T47D (cell line): ENCODE measurements around the gene DLK1.

ENCODE experiments used
- DNase-seq, 2 experiments: peaks; one replicate each; pipeline versions ENCODE4 v3.0.0 to v3.0.0-alpha.2; 2011 to 2012; ENCODE audit warnings: low read depth in 1 of 2, low spot score in 1 of 2
- JUND ChIP-seq: IDR thresholded peaks from 2 replicates; pipeline ENCODE4 v1.6.1; 2012; ENCODE audit warnings: low read depth
- in situ Hi-C: cut with HindIII; loops from 2 replicates; pipeline ENCODE4 v1.10.0; 2016; ENCODE audit warnings: low sequenced_read_pairs, low pct_unique_long_range_greater_than_20kb

DLK1 gene

DNA sequence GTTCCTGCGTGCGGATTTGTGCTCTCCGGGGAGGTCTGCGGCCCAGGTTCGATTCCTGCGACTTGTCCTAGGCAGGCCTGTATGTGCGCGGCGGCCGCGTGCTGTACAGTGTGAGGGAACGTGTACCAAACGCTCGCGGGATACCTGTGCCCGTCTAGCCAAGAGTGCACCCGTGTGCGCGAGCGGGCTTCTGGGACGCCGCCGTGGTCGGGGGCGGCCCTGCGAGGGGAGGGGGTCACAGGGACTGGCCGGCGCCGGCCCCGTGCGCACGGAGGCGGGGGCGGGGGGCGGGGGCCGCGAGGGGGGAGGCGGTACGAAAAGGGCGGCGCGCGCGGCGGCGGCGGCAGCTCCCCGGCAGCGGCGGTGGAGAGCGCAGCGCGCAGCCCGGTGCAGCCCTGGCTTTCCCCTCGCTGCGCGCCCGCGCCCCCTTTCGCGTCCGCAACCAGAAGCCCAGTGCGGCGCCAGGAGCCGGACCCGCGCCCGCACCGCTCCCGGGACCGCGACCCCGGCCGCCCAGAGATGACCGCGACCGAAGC, at the start of gene DLK1:
Gene DLK1, plus strand, starts transcription at position 343 of the 536 bp plus-strand sequence. Its CDS starts 177 bp downstream, at position 520.
- in situ Hi-C loops = no loop called here
- no peak for DNase-seq
- TF ChIP-seq JUND = no peak

DNA sequence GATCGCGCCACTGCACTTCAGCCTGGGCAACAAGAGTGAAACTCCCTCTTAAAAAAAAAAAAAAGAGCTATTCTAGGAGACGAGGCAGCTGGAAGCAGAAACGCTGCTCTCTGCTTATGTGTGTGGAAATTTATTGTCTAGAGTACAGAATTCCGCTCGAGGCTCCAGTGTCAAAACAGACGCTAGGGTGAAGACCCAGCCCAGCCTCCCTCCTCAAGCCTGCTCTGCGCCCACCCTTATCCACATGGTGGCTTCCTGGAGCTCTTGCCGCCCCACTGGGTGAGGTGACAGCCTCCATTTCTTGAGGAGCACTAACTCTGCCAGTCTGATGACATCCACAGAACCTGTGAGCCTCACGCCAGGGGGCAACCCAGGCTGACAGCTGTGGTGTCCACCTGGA, 49.5 kb upstream of the DLK1 start:
- in situ Hi-C loops = no loop called here
- TF ChIP-seq JUND = no peak
- no peak for DNase-seq

DNA sequence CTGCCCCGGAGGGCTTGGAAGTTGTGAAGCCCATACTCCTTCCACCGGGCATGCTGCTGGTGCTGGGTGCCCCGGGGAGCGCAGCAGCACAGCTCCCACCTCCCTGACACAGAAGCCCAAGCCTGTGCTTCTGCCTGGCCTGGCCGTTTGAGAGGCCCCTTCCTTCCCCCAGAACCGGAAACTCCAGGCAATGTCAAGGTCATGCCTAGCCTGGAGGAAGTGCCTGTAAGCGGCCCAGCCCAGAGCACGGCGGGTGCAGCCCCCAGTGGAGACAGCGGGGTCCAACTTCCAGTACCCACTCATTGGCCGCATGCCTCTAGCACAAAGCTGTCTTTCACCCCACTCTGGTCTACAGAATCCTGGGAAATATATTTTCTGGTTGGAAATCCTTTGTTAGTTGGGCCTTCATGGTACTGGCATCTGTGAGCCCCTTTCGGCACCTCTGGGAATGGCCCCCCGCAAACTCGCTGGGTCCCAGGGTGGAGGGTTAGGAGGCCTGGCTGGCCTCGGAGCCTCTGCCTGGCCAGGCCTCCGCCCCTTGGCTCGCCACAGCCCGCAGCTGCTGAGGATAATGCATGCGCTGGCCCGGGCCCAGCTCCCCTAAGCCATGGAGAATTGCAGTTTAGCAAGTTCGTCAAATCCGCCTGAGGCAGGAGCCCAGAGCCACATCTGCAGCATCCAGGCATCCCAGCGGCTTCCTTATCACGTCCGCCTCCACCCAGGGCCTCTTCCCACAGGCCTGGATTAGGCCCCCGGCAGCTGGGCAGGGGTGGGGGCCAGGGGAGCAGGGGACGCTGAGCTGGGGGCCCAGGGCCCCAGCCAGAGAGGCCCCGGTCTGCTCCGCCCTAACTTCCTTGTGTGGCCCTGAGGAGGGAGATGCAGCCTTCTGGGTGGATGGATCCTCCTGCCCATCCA, 48.9 kb upstream of the DLK1 start:
- TF ChIP-seq JUND = no peak
- no peak for DNase-seq
- in situ Hi-C loops = no loop called here

DNA sequence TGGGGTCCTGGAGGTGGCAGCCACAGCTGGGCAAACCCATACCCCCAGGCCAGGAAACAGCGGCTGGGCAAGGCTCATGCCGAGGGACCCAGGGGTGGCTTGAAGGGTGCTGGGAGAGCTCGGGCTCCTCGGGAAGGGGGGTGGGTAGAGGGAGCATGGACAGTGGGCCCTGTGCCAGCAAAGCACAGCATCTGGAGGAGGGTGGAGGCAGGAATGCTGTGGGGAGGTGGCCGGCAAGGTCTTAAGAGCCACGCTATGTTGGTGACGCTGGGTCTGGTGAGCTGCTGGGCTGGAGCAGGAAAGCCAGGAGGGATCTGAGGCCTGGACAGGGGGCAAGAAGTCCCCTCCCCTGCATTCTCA, 48.2 kb upstream of the DLK1 start:
- no peak for DNase-seq
- no peak for TF ChIP-seq JUND
- in situ Hi-C loops = no loop called here

DNA sequence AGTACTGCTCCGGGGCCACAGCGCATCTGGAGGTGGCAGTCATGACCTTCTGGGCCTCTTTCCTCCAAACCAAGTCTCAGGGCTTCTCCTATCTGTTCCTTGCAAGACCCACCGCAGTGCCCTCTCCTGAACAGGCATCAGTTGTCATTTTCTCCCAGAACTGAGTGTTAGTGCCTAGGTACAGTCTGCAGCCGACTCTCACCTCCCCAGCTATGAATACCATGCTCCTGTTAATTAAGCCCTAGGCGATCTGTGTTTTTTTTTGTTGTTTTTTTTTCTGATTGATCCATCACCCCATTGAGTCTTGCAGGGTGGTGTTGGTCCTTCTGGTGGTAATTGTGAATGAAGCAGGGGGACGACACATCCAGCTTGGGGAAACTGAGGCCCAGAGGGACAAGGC, 47.5 kb upstream of the DLK1 start:
- in situ Hi-C loops = no loop called here
- no peak for TF ChIP-seq JUND

DNA sequence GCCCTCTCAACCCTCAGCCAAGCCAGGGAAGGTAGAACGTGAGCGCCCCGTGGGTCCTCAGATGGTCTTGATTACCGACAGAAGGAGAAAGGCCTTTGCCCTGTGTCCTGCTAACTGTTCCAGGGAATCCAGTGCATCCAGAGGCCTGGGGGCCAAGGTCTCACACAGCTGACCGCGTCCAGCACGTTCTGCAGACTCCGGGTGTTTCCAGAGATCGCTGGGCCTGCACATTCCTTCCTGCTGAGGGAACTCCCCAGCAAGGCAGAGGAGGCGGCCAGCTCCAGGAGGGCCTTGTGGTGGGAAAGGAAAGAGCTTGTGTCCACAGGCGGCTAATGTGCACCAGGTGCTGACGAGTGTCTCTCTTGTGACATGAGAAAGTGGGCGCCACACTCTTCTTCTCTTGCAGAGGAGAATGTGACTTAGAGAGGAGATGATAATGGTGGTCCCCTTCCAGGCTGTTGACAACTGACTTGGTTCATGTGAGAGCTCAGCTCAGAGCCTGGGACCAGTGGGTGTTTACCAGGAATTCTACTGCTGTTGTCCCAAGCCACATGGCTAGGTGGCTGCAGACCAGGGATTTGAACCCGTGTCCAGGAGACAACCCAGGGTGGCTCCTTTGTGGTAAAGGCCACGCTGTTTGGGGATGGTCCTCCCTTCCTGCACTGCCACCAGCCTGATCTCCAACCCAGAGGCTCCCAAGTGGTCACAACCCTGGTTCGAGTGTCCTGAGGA, 46.8 kb upstream of the DLK1 start:
- in situ Hi-C loops = no loop called here
- no peak for DNase-seq
- no peak for TF ChIP-seq JUND

More for the DNA sequence above, 47.5 kb upstream of the DLK1 start:
- DNase-seq = no peak

DNA sequence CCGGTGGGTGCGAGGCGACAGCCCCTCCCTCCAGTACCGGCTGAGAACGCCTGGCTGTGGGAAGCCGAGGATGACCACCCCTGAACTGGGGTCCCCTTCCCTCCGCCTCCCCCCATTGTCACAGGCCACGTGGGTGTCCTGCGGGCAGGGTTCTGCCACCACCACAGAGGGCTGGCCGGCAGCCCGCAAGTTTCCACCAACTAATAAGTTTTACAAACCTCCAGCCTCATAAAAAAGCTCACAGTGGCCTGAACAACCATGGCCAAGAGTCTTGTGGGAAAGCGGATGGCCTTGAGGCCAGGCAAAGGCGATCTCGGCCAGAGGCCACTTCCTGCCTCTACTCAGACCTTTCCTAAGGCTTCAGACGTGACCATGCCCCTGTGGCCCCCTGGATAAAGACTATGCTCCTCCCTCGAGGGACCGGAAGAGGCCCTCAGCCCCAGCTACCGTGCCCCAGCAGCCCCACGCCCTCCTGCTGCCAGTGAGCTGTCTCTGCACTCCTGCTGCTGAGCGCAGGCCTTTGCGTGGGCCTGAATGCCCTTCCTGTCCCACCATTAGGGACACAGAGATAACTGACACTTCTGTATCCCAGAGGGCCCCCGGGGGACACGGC, 46.1 kb upstream of the DLK1 start:
- no peak for DNase-seq
- in situ Hi-C loops = no loop called here
- no peak for TF ChIP-seq JUND

DNA sequence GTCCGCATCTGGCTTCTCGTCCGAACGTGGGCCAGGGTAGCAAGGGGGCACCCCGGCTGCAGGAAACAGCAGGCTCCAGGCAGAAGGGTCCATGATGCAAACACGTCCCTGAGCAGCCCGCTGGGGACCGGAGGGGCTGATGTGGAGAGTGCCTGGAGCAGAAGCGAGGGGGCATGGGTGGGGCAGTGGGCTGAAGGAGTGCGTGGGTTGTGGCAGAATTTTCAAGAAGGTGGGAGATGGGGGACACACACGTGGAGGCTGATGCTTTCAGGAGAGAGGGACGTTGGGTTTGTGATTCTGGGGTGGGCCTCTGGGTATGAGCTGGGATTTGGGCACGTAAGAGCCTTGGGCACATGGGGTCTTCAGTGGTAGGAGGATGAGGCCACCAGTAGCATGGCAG, 45.6 kb upstream of the DLK1 start:
- DNase-seq = no peak
- in situ Hi-C loops = no loop called here
- TF ChIP-seq JUND = no peak

DNA sequence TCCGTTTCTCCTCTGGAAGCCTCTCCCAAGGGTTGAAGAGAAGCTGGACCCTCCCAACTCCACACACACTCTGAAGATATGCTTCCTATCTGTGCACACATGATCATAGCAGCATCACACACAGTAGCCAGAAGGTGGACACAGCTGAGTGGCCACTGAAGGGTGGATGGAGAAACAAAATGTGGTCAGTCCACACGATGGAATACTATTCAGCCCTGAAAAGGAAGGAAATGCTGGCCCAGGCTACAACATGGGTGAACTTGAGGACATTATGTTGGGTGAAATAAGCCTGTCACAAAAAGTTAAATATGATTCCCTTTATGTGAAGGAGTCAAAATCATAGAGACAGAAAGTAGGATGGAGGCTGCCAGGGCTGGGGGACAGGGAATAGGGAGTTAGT, 43.9 kb upstream of the DLK1 start:
- in situ Hi-C loops = no loop called here
- DNase-seq = no peak
- no peak for TF ChIP-seq JUND

DNA sequence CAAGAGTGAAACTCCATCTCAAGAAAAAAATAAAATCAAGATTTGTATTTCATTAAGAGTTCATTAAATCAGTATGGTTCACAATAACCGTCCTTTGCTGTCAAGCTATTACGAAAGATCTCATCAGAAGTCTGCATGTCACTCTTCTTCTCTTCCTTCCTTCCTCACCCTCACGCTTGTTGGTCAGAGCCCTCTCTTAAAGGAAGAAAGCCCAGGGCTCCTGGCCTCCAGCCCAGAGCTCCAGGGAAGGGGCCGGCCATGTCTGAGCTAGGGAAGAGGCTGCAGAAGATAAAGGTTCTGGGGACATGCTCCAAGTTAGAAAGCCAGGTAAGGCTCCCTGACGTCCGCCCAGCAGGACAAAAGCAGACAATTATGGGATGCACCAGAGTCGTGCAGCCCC, 43.1 kb upstream of the DLK1 start:
- in situ Hi-C loops = no loop called here
- no peak for TF ChIP-seq JUND
- DNase-seq = no peak

DNA sequence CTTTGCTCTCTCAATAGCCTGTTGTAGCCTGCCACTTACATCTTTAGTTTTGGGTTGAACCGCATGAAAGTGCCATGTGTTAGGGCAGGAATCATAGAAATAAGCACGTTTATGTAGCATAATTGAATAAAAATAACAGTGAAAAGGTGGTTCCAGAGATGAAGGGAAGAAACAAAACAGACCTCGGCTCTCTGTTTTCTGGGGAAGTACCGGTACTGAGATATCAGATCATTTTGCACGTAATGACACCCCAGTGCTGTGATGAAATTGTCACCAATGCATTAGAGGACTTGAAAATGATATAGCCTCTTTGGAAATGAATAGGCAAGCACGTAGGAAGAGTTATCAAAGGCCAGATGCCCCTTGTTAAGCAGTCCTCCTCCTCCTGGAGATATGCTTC, 42.5 kb upstream of the DLK1 start:
- DNase-seq = no peak
- TF ChIP-seq JUND = no peak
- in situ Hi-C loops = no loop called here

DNA sequence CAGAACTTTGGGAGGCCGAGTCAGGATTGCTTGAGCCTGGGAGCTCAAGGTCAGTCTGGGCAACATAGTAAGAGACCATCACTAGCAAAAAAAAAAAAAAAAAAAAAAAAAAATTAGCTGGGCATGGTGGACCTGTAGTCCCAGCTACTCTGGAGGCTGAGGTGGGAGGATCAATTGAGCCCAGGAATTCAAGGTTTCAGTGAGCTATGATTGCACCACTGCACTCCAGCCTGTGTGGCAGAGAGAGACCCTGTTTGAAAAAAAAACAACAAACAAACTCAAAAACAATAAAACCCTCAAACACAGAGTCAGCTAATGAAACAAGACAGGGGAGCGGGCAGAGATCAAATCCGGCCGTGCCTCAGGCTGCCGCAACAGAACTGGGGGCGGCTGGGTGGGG, 41.7 kb upstream of the DLK1 start:
- DNase-seq = no peak
- no peak for TF ChIP-seq JUND
- in situ Hi-C loops = no loop called here

DNA sequence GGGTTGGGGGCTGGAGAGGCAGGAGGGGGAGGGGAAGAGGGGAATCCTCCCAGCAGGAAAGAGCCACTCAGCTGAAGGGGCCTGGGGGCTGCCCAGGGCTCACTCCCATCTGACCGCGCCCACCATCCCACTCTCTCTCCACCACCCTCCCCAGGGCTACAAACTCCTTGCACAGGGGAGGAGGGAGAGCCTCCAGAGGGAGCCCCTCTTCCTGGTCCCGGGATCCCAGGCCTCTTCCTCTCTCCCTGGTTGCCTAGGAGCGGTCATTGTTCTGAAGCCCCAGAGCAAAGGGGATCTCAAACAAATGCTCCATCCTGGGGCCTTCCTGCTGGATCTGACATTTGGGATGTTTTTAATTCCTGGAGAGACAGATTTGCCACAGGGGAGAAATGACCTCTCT, 39.8 kb upstream of the DLK1 start:
- in situ Hi-C loops = no loop called here
- no peak for DNase-seq

More for the DNA sequence above, 39.8 kb upstream of the DLK1 start:
- no peak for TF ChIP-seq JUND
